HL-60 (cell line): ENCODE data around the gene RAMP3.

Experiments
- GABPA ChIP-seq: IDR thresholded peaks from 2 replicates; pipeline ENCODE4 v1.6.1; 2012; ENCODE audit warnings: low read depth
- POLR2AphosphoS5 ChIP-seq: IDR thresholded peaks from 2 replicates; pipeline ENCODE4 v1.6.1; 2012; ENCODE audit warnings: low read depth
- SPI1 ChIP-seq: IDR thresholded peaks from 2 replicates; pipeline ENCODE4 v1.6.1; 2012; ENCODE audit warnings: low read depth, mild to moderate bottlenecking, borderline replicate concordance
- TF ChIP-seq, protein P1 (sequence below): IDR thresholded peaks from one replicate; pipeline ENCODE4 v1.5.1; 2011; ENCODE audit warnings: low read length, control low read depth, inconsistent platforms; ENCODE audit not compliant: insufficient read depth
- TF ChIP-seq, protein P2 (sequence below): IDR thresholded peaks from 2 replicates; pipeline ENCODE4 v1.6.1; 2012; ENCODE audit warnings: low read depth; ENCODE audit not compliant: insufficient replicate concordance

DNA sequence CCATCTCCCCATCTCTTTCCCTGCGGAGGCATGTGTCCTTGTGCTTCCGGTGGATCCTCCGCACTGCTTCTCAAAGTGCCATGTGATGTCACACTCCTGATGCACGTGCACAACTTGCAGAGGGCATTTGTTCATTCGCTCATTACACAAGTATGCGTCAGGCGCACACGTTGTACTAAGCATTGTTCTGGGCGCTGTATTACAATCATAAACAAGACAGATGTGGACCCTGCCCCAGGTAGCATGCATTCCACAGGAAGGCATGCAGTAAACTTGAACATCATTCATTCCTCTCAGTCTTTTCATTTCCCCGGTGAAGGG, 9.0 kb upstream of the RAMP3 start:
- TF ChIP-seq, protein P1, sequence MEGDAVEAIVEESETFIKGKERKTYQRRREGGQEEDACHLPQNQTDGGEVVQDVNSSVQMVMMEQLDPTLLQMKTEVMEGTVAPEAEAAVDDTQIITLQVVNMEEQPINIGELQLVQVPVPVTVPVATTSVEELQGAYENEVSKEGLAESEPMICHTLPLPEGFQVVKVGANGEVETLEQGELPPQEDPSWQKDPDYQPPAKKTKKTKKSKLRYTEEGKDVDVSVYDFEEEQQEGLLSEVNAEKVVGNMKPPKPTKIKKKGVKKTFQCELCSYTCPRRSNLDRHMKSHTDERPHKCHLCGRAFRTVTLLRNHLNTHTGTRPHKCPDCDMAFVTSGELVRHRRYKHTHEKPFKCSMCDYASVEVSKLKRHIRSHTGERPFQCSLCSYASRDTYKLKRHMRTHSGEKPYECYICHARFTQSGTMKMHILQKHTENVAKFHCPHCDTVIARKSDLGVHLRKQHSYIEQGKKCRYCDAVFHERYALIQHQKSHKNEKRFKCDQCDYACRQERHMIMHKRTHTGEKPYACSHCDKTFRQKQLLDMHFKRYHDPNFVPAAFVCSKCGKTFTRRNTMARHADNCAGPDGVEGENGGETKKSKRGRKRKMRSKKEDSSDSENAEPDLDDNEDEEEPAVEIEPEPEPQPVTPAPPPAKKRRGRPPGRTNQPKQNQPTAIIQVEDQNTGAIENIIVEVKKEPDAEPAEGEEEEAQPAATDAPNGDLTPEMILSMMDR, result no peak
- no peak for TF ChIP-seq POLR2AphosphoS5
- no peak for TF ChIP-seq GABPA
- no peak for TF ChIP-seq SPI1
- TF ChIP-seq, protein P2, sequence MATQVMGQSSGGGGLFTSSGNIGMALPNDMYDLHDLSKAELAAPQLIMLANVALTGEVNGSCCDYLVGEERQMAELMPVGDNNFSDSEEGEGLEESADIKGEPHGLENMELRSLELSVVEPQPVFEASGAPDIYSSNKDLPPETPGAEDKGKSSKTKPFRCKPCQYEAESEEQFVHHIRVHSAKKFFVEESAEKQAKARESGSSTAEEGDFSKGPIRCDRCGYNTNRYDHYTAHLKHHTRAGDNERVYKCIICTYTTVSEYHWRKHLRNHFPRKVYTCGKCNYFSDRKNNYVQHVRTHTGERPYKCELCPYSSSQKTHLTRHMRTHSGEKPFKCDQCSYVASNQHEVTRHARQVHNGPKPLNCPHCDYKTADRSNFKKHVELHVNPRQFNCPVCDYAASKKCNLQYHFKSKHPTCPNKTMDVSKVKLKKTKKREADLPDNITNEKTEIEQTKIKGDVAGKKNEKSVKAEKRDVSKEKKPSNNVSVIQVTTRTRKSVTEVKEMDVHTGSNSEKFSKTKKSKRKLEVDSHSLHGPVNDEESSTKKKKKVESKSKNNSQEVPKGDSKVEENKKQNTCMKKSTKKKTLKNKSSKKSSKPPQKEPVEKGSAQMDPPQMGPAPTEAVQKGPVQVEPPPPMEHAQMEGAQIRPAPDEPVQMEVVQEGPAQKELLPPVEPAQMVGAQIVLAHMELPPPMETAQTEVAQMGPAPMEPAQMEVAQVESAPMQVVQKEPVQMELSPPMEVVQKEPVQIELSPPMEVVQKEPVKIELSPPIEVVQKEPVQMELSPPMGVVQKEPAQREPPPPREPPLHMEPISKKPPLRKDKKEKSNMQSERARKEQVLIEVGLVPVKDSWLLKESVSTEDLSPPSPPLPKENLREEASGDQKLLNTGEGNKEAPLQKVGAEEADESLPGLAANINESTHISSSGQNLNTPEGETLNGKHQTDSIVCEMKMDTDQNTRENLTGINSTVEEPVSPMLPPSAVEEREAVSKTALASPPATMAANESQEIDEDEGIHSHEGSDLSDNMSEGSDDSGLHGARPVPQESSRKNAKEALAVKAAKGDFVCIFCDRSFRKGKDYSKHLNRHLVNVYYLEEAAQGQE, result no peak
